Measurements from ENCODE around the gene HMGCL.
A peak's percentile ranks its signal among the peaks of the same experiment; 100 is the strongest.

DNA sequence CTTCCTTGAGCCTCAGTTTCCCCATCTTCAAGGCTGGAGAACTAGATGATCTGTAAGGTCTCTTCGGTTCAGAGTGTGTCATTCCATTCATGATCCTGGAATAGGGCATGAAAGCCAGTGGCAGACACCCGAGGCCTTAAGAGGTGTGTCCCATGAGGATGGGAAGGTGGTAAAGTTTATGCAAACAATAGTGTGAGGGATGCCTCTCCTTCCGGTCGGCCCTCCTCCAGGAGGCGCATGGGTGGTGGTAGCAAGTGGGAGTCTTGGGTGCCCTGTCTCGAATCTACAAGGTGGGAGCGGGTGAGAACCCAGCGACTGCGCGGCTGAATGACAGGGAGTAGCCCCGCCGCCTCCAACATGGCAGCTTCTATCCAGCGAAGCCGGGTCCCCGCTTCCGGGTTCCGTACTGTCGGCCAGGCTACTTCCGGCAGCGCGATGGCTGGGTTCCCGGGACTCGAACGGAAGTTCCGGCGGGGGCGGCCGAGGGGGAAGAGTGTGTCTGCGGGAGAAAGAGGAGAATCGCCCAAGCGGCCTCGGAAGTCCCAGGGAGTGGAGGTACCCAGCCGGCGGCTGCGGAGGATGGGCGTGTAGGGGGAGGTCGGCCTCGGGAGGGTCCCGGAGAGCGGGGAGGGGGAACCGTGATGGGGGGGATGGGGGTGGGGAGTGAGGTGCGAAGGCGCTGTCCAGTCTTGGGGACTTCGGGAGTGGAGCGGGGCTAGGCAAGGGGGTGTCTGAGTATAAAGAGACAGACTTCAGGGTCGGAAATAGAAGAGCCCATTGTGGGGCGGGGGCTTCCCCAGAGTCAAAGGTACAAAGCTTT is 34.3 kb downstream of the HMGCL start, which contains the start of gene LYPLA2:
- TF ChIP-seq POLR2AphosphoS5 (IDR thresholded peaks at IDR 0.05; ENCODE audit: borderline replicate concordance, low read depth, low read length) (peak; percentile 89), EZH2 (IDR thresholded peaks at IDR 0.05) (no peak), FOXP2 (optimal IDR thresholded peaks at IDR 0.05; ENCODE audit: control extremely low read depth, extremely low read length, insufficient read depth) (peak; percentile 77)

Measured in SK-N-MC (cell line).